ES-I3 (cell line): Measurements from ENCODE around the gene OFD1.
A peak's percentile ranks its signal among the peaks of the same experiment; 100 is the strongest.
"Not testable (repeated sequence)": the region's sequence is repeated elsewhere in the genome, so short reads cannot be mapped to it uniquely, and the experiment has no call there.

Experiments
- H3K36me3 ChIP-seq: 2 replicates; pipeline ENCODE4 v1.6.1; 2013; ENCODE audit warnings: mild to moderate bottlenecking, low read length, control low read depth, moderate library complexity; ENCODE audit not compliant: insufficient read depth
- H3K4me1 ChIP-seq: 2 replicates; pipeline ENCODE4 v1.6.1; 2013; ENCODE audit warnings: mild to moderate bottlenecking, control low read depth, low read length; ENCODE audit not compliant: insufficient read depth
- H3K9ac ChIP-seq: 2 replicates; pipeline ENCODE4 v1.6.1; 2013; ENCODE audit warnings: low read depth, mild to moderate bottlenecking, low read length, moderate library complexity
- H3K9me3 ChIP-seq: 2 replicates; pipeline ENCODE4 v1.6.1; 2013; ENCODE audit warnings: mild to moderate bottlenecking, low read length, moderate library complexity; ENCODE audit not compliant: control insufficient read depth, insufficient read depth

The OFD1 gene

DNA sequence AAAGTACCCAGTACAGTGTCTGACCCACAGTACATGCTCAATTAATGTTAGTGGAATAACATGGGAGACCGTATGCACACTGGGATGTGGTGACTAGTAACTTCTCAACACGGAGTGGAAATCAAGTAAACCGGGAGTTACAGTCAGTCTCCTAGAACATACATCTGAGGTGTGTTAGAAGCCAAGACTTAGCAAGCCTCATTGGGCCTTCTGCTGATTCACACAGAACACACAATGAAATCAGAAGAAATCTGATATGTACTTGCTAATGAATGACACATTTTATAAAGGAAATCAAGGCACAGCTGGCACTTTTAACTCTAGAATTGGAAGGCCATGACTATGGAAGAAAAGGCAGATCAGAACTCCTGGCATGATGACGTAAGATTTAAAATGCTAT, 13.2 kb upstream of the OFD1 start:
- peaks cover 5% of the 10 kb centered on the region; the same call in 1 of the 2 replicates for H3K4me1 ChIP-seq
- no peaks in the 10 kb centered on the region for H3K9me3 ChIP-seq
- H3K9ac ChIP-seq: no peak overlapping the region
- no peaks in the 10 kb centered on the region; the same call in 1 of the 2 replicates for H3K36me3 ChIP-seq

DNA sequence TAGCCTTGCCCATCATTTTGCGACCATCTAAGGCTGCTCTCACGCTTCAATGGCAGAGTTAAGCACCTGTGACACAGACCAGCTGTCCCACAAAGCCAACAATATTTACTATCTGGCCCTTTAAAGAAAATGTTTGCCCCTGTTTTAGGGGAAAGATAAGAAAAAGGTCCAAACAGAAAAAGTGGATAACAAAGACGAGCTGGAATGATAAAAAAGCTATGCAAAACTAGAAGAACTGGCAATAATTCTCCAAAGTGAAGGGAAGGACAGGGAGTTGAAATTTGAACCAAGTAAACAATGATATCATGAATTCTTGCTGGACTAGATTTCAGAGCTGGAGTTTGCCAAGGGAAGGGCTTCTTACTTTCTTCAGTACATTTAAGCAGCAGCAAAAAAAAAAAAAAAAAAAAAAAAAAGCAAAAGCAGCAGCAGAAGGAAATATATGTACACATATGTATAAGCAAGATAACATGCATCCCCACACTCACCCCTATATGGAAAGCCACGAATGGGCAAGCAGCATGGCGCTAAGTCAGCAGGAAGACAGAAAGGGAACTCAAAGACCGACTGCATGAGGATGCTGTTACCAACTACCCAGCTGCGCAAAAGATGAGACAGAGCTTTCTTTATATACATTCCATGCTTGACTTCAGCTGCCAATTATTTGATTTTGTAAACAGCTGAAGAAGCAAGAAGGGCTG, 12.6 kb upstream of the OFD1 start:
- Histone ChIP-seq H3K4me1 (peaks cover 5% of the 10 kb centered on the region; the same call in 1 of the 2 replicates), H3K36me3 (no peaks in the 10 kb centered on the region; the same call in 1 of the 2 replicates), H3K9ac (no peak overlapping the region), H3K9me3 (no peaks in the 10 kb centered on the region)

DNA sequence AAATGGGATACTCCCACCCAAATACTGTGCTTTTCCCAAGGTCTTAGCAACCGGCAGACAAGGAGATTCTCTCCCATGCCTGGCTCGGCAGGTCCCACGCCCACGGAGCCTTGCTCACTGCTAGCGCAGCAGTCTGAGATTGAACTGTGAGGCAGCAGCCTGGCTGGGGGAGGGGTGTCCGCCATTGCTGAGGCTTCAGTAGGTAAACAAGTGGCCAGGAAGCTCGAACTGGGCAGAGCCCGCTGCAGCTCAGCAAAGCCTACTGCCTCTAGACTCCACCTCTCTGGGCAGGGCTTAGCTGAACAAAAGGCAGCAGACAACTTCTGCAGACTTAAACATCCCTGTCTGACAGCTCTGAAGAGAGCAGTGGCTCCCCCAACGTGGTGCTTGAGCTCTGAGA, 9.7 kb upstream of the OFD1 start:
- not testable (repeated sequence) for H3K9me3 ChIP-seq, H3K9ac ChIP-seq, H3K36me3 ChIP-seq, H3K4me1 ChIP-seq

DNA sequence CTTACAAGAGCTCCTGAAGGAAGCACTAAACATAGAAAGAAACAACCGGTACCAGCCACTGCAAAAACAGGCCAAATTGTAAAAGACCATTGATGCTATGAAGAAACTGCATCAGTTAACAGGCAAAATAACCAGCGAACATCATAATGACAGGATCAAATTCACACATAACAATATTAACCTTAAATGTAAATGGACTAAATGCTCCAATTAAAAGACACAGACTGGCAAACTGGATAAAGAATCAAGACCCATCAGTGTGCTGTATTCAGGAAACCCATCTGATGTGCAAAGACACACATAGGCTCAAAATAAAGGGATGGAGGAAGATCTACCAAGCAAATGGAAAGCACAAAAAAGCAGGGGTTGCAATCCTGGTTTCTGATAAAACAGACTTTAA, 8.0 kb upstream of the OFD1 start:
- H3K4me1 ChIP-seq, H3K9ac ChIP-seq, H3K9me3 ChIP-seq, H3K36me3 ChIP-seq: not testable (repeated sequence)

DNA sequence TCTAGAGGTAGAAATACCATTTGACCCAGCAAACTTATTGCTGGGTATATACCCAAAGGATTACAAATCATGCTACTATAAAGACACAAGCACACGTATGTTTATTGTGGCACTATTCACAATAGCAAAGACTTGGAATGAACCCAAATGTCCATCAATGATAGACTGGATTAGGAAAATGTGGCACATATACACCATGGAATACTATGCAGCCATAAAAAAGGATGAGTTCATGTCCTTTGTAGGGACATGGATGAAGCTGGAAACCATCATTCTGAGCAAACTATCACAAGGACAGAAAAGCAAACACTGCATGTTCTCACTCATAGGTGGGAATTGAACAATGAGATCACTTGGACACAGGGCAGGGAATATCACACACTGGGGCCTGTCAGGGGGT, 4.0 kb upstream of the OFD1 start:
- H3K4me1 ChIP-seq, H3K36me3 ChIP-seq, H3K9ac ChIP-seq, H3K9me3 ChIP-seq: not testable (repeated sequence)

DNA sequence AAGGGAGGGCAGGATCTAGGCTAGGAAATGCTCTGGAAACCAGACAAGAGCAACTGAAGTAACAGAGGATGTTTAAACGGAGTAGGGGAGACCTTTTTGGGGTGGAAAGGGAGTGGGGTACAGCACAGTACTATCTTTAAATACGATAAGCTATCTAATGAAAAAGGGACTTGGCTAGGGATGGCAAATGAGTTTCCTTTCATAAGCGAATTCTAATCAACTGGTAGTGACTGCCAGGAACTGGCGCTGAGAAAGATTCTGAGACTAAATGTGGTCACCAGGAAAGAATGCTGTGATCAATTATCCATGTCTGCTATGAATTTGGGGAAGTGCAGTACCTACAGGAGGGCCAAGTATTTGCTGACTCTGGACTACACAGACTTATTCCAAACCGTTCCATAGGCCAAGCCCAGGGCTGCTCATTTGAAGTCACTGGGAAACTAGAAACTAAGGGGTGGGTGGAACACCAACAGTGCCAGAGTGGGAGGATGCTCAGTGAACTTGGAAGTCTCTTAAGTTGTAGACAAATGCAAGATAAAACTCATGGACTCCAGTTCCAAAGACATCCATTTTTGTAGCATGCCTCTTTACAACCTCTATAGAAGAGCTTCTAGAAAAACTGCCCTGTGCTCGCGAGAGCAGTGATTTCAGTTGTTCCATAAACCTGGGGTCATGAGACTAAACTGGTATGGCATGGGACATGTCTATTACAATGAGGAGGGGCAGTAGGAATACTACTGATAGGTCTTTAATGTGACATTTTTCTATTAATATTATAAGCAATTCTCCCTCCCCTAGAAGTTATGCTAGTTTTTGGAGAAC, 2.1 kb upstream of the OFD1 start:
- H3K36me3 ChIP-seq: no peaks in the 10 kb centered on the region
- H3K9me3 ChIP-seq: no peaks in the 10 kb centered on the region
- H3K9ac ChIP-seq: no peak overlapping the region
- no peaks in the 10 kb centered on the region for H3K4me1 ChIP-seq

DNA sequence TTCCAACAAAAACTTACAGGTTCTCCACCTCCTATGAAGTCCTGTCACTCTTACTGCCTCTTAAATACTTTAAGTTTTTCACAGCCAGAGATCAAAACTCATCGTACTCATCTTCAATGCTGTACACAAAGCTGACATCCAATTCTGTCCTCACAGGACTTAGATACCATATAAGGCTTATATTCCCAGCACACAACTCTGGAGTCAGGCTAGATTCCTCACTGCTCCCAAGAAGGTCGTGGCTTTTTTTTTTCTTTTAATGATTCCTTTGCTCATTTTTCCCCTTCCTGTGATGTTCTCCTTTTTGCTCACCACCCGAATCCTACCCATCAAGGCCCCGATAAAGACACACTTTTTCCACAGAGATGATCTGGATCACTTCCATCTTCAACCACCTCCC, 1.0 kb upstream of the OFD1 start:
- H3K4me1 ChIP-seq: no peaks in the 10 kb centered on the region
- H3K36me3 ChIP-seq: no peaks in the 10 kb centered on the region
- H3K9me3 ChIP-seq: no peaks in the 10 kb centered on the region
- peak overlapping the region; percentile 83 for H3K9ac ChIP-seq

DNA sequence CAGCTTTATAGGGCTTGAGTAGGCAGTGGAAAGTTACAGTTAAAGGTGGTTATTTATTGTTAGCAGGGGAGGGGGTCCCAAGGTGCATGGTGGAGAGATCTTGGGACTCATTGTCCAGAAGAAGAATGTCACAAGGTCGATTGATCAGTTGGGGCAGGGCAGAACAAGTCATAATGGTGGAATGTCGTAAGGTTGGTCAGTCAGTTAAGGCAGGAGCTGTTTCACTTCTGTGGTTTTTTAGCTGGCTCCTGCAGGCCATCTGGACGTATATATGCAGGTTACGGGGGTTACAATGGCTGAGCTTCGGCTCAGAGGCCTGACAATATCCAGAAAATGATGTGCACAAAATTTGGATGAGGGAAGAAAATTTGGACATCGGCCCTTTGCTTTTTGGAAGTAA, 7.1 kb downstream of the OFD1 start:
- no peak overlapping the region for H3K9ac ChIP-seq
- no peaks in the 10 kb centered on the region for H3K36me3 ChIP-seq
- no peaks in the 10 kb centered on the region for H3K9me3 ChIP-seq
- peaks cover 5% of the 10 kb centered on the region; the same call in 1 of the 2 replicates for H3K4me1 ChIP-seq

DNA sequence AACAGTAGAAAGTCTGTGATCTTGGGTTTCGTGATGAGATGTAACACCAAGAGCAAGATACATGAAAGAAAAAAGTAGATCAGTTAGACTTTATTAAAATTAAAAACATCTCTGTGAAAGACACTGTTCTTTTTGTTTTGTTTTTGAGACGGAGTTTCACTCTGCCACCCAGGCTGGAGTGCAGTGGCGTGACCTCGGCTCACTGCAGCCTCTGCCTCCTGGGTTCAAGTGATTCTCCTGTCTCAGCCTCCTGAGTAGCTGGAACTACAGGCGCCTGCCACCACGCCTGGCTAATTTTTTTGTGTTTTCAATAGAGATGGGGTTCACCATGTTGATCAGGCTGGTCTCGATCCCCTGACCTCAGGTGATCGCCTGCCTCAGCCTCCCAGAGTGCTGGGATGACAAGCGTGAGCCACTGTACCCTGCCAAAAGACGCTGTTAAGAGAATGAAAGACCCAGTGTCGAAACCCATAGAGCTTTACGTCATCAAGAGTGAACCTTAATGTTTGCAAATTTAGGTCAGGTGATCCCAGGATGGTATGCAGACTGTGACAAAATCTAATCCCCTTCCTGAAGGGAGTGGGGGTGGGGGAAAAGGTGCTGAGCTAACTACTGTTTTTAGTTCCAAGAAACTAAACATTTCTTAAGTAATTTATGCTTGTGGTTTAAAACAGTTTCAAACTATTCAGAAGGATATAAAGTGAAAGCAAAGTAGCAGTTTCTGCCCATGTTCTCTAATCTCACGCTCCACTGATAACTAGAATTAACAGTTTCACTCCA, 8.0 kb downstream of the OFD1 start:
- Histone ChIP-seq H3K36me3 (no peaks in the 10 kb centered on the region), H3K9ac (no peak overlapping the region), H3K9me3 (no peaks in the 10 kb centered on the region), H3K4me1 (peaks cover 5% of the 10 kb centered on the region; the same call in 1 of the 2 replicates)

DNA sequence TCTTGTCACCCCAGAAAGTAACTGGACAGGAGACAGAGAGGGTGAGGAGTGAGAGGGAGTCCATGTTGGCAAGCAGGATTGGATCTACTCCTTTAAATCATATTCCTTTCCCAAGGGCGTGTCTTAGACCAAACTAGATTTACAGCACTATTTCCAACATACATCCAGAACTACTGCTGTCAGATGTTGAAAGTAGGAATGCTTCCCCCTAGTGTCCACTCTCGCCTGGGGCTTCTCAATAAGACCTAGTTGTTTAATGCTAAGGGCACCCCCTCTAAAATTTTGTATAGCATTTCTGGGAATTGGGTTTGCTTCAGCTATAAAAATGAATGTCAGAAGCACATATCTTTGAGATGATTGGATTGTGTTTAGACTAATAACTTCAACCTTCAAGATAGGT, 13.3 kb downstream of the OFD1 start:
- peaks cover 1% of the 10 kb centered on the region; the same call in 1 of the 2 replicates for H3K4me1 ChIP-seq
- peaks cover 2% of the 10 kb centered on the region; the same call in 1 of the 2 replicates for H3K36me3 ChIP-seq
- H3K9ac ChIP-seq: no peak overlapping the region
- no peaks in the 10 kb centered on the region for H3K9me3 ChIP-seq

DNA sequence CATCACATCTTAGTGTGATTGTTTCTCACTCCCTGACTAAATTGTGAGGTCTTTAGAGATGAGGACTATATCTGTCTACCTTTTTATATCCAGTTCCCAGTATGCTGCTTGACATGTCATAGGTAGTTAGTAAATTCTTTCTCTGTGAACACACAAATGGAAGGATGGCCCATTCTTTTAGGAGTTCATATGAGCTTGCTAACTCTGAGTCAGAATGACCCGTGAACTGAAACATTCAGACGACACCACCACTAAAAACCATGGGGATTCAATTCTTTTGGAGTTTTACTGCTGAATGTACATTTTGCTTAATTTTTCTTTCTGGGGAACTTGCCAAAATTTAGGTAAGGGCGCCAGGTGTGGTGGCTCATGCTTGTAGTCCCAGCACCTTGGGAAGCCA, 13.9 kb downstream of the OFD1 start:
- no peaks in the 10 kb centered on the region for H3K4me1 ChIP-seq
- H3K9ac ChIP-seq: no peak overlapping the region
- H3K9me3 ChIP-seq: no peaks in the 10 kb centered on the region
- peaks cover 2% of the 10 kb centered on the region; the same call in 1 of the 2 replicates for H3K36me3 ChIP-seq

DNA sequence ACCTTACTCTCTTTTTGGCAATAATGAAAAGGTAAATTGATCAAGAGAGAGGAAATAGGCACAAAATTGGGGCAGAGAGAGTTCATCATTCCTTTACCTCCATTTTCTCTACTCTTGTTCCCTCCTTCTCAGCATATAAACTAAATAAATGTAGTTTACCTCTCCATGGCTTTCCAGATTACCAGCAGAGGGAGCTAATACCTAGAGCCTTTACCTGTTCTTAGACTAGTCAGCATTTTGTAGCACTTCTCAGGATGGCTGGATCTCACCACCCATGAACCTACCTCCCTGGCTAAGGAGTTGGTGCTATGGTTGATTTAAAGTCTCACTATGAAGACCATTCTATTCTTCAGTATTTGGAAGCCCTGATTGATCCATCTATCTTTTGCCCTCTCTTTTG, 15.7 kb downstream of the OFD1 start:
- Histone ChIP-seq H3K9ac (no peak overlapping the region), H3K36me3 (peaks cover 2% of the 10 kb centered on the region; the same call in 1 of the 2 replicates), H3K9me3 (no peaks in the 10 kb centered on the region), H3K4me1 (no peaks in the 10 kb centered on the region)

DNA sequence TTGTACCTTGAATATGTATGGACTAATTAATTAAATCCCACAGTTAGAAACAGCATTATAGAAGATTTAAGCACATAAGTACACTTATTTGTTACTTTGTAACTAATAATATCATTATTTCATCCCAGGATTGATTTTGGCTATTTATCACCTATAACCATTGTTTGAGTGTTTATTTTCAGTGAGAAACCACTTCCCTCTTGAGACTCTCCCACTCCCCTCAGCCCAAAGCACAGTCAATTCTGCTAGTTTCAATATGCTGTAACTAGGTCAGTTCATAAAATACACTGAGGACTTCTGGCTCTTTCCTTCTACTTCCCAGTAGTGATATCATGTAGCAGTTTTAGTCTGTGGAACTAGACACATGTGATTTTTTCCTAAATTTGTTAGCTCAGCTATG, 16.3 kb downstream of the OFD1 start:
- Histone ChIP-seq H3K9me3 (no peaks in the 10 kb centered on the region), H3K36me3 (peaks cover 2% of the 10 kb centered on the region; the same call in 1 of the 2 replicates), H3K4me1 (no peaks in the 10 kb centered on the region), H3K9ac (no peak overlapping the region)

DNA sequence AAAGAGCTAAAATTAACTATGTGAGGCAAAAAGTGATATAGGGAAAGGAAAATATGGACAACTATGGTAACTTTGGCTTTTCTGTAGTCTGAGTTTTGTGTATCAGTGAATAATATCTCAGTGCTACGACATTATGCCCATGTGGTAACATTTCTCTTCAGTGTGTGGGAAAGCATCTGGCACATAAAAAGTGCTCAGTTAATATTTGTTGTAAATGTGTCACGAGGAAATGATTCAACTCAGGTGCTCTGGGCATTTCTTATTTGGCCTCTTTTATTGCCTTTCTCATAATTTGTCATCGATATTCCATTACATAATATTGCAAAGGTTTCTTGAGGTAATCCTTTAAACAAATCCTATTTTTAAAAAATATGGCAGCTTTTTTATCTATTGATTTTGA, 17.6 kb downstream of the OFD1 start:
- Histone ChIP-seq H3K9ac (no peak overlapping the region), H3K9me3 (no peaks in the 10 kb centered on the region), H3K36me3 (peaks cover 6% of the 10 kb centered on the region; the same call in 1 of the 2 replicates), H3K4me1 (0 out of 2 replicates have a peak, but pooled peaks cover 5% of the 10 kb centered on the region)
